GM18499 (cell line): ENCODE measurements around the gene DIP2A.
"Not testable (repeated sequence)": the region's sequence is repeated elsewhere in the genome, so short reads cannot be mapped to it uniquely, and the experiment has no call there.

Source experiments
- ATAC-seq: cut with Tn5 transposase; IDR thresholded peaks from one replicate; pipeline ENCODE4 v1.9.1; 2021; ENCODE audit warnings: moderate number of reproducible peaks; ENCODE audit not compliant: insufficient read depth, unreplicated experiment

DIP2A gene

GRCh38 chr21:46553993-46554392 is 95.3 kb downstream of the DIP2A start:
- ATAC-seq, result no peak

DNA sequence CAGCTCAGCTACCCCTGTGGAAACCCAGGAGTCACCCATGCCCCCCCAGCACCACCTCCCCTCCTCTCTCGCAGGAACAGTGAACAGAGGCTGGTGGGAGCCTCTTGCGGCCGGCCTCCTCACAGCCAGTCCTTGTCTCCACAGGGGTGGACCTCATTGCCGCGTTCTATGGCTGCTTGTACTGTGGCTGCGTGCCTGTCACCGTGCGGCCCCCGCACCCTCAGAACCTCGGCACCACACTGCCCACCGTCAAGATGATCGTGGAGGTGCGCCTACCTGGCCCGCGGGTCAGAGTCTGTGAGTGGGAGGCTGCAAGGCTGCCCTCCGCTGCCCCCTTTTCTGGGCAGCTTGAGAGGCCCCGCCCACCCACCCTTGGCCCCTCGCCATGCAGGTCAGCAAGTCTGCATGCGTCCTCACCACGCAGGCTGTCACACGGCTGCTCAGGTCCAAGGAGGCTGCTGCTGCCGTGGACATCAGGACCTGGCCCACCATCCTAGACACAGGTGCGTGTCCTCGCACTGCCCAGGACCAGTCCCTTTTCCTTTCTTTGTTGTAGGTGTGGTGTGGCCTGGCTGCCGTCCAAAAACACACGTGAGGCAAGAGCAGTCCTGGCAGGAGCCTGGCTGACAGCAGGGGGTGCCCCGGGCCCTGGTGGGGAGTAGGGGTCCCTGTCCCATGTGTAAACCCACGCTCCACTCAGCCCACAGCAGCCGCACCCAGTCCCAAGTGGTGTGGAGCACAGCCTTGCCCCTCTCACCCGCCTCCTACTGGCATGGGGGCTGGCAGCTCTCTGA is 95.9 kb downstream of the DIP2A start:
- no peak for ATAC-seq

- ATAC-seq, result no peak
Measured at GRCh38 chr21:46555225-46555617, 96.5 kb downstream of the DIP2A start.

DNA sequence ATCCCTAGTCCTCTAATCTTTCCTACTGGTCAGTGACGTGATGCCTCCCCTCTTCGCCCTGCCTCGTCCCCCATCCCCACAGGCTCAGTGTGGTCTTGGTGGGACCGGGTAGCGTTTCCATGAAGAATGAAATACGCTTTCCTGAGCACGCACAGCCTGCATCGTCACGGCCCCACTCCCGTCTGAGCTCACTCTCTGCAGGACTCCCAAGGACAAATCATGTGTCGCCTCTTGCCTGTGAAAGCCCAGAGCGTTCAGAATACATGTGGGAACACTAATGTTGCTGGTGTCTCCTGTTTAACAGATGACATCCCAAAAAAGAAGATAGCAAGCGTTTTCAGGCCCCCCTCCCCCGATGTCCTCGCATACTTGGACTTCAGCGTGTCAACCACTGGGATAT is 97.0 kb downstream of the DIP2A start:
- ATAC-seq, result no peak

GRCh38 chr21:46556802-46557201 is 98.1 kb downstream of the DIP2A start:
- ATAC-seq, result no peak

GRCh38 chr21:46557469-46557868 is 98.8 kb downstream of the DIP2A start:
- ATAC-seq, result no peak

GRCh38 chr21:46557919-46558392 is 99.3 kb downstream of the DIP2A start:
- ATAC-seq, result no peak

- no peak for ATAC-seq
Measured at GRCh38 chr21:46559291-46559983, 100.7 kb downstream of the DIP2A start.

- ATAC-seq, result no peak
Measured at GRCh38 chr21:46560568-46561444, 102.1 kb downstream of the DIP2A start.

GRCh38 chr21:46561445-46562090 is 102.9 kb downstream of the DIP2A start:
- ATAC-seq, result no peak

GRCh38 chr21:46562472-46562871 is 103.8 kb downstream of the DIP2A start:
- no peak for ATAC-seq

DNA sequence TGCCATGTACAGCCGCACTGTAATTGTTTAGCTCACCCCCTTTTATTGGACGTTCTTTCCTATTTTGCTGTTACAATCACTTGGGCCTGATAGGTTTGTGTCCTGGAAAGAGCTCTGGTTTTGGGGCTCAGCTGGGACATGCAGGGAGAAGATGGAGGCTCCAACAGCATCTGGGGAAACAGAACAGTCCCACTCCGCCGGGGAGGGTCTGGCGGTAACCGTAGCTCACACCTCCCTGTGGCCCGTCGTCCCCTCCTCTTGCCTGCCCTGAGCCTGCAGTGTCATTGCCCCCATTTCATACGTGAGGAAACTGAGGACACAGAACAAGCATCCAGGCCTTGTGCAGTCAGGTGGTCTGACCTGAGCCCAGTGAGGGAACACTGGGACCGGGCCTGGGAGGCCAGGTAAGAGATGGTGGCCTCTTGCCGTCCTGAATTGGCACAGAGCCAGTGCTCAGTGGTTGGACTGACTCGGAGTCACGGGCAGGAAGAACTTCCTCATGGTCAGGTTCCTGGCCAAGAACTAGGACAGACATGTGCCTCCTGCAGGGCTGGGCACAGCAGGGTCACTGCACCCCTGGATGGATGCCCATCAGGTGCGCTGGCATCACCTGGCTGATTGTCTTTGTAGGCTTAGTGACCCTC is 104.4 kb downstream of the DIP2A start:
- no peak for ATAC-seq

GRCh38 chr21:46564391-46564790 is 105.7 kb downstream of the DIP2A start:
- ATAC-seq, result no peak

- no peak for ATAC-seq
Measured at GRCh38 chr21:46567348-46567747, 108.7 kb downstream of the DIP2A start.

- ATAC-seq, result no peak
Measured at GRCh38 chr21:46568562-46568961, 109.9 kb downstream of the DIP2A start.

GRCh38 chr21:46569081-46569480 is 110.4 kb downstream of the DIP2A start:
- ATAC-seq, result no peak

- no peak for ATAC-seq
Measured at GRCh38 chr21:46570119-46570518, 111.4 kb downstream of the DIP2A start.

DNA sequence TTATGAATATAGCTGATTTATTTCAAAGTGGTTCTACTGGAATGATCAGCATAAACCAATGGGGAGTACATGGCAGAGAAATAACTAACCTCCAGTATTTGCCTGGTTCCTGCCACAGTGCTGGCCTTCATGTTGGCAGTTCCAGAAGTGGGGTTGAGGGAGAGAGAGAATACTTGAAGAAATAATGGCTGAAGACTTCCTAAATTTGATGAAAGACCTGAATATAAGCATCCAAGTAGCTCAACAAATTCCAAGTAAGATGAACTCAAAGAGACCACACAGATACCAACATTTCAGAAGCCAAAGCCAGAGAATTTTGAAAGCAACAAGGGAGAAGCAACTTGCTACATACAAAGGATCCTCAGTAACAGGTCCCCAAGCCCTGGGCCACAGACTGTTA is 111.9 kb downstream of the DIP2A start:
- no peak for ATAC-seq

GRCh38 chr21:46572850-46573249 is 114.2 kb downstream of the DIP2A start:
- no peak for ATAC-seq

- ATAC-seq, result not testable (repeated sequence)
Measured at GRCh38 chr21:46577786-46578185, 119.1 kb downstream of the DIP2A start.
